NT2/D1 (cell line): ENCODE results near the gene SKIC2.

Experiments used
- DNase-seq: peaks from one replicate; pipeline ENCODE4 v3.0.0-alpha.2; 2011; ENCODE audit warnings: low read depth, low spot score
- H3K27me3 ChIP-seq: 2 replicates; pipeline ENCODE4 v1.6.0; 2011; ENCODE audit warnings: mild to moderate bottlenecking; ENCODE audit not compliant: insufficient read length, insufficient read depth
- H3K36me3 ChIP-seq: 2 replicates; pipeline ENCODE4 v1.6.1; 2011; ENCODE audit warnings: mild to moderate bottlenecking, low read length, mixed read lengths; ENCODE audit not compliant: insufficient read depth, insufficient read length
- H3K4me1 ChIP-seq: 2 replicates; pipeline ENCODE4 v1.5.1; 2011; ENCODE audit not compliant: insufficient read depth, insufficient read length
- H3K4me3 ChIP-seq: 2 replicates; pipeline ENCODE4 v1.5.1; 2011; ENCODE audit warnings: low read depth; ENCODE audit not compliant: insufficient read length
- H3K9ac ChIP-seq: 2 replicates; pipeline ENCODE4 v1.6.0; 2011; ENCODE audit warnings: low read depth; ENCODE audit not compliant: insufficient read length
- H3K9me3 ChIP-seq: 2 replicates; pipeline ENCODE4 v1.5.1; 2011; ENCODE audit warnings: mild to moderate bottlenecking, low read length; ENCODE audit not compliant: insufficient read depth
- SUZ12 ChIP-seq: IDR thresholded peaks from 2 replicates; pipeline ENCODE4 v1.6.1; 2011; ENCODE audit not compliant: insufficient read length, insufficient read depth; ENCODE audit errors: extremely low read depth
- YY1 ChIP-seq: IDR thresholded peaks from 2 replicates; pipeline ENCODE4 v1.6.1; 2011; ENCODE audit not compliant: insufficient read length, insufficient read depth
- ZNF274 ChIP-seq: IDR thresholded peaks from 2 replicates; pipeline ENCODE4 v1.6.1; 2011; ENCODE audit warnings: mild to moderate bottlenecking, low read depth, low read length

The SKIC2 gene

GRCh38 chr6:31947070-31947675, 11.8 kb upstream of the SKIC2 start:
- H3K4me1 ChIP-seq = no peaks in the 10 kb centered on the region
- H3K9ac ChIP-seq = no peak overlapping the region
- H3K27me3 ChIP-seq = no peaks in the 10 kb centered on the region
- H3K9me3 ChIP-seq = no peaks in the 10 kb centered on the region
- H3K4me3 ChIP-seq = no peak overlapping the region
- DNase-seq = no peak
- TF ChIP-seq ZNF274 = no peak
- TF ChIP-seq SUZ12 = no peak
- TF ChIP-seq YY1 = no peak
- peaks cover 19% of the 10 kb centered on the region for H3K36me3 ChIP-seq

DNA sequence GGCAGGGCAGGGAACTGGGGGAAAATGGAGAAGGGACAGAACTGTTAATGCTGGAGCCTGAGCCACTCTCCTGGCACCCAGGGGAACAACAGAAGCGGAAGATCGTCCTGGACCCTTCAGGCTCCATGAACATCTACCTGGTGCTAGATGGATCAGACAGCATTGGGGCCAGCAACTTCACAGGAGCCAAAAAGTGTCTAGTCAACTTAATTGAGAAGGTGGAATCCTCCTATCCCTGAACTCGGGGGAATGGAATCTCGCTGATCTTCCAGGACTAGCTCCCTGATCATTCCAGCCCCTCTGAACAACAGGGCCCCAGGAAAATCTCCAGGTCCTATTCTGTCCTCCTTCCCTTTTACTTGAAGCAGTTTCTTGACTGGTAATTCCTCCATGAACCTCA, 11.1 kb upstream of the SKIC2 start:
- no peak for TF ChIP-seq ZNF274
- TF ChIP-seq SUZ12 = no peak
- no peak for TF ChIP-seq YY1
- Histone ChIP-seq H3K27me3 (no peaks in the 10 kb centered on the region), H3K4me3 (no peak overlapping the region), H3K9me3 (no peaks in the 10 kb centered on the region), H3K9ac (no peak overlapping the region), H3K4me1 (no peaks in the 10 kb centered on the region), H3K36me3 (peaks cover 26% of the 10 kb centered on the region)
- DNase-seq = no peak

GRCh38 chr6:31948306-31948705, 10.7 kb upstream of the SKIC2 start:
- Histone ChIP-seq H3K9ac (no peak overlapping the region), H3K36me3 (peaks cover 30% of the 10 kb centered on the region), H3K9me3 (no peaks in the 10 kb centered on the region), H3K27me3 (no peaks in the 10 kb centered on the region), H3K4me1 (no peaks in the 10 kb centered on the region), H3K4me3 (no peak overlapping the region)
- TF ChIP-seq ZNF274 (no peak), YY1 (no peak), SUZ12 (no peak)
- no peak for DNase-seq

DNA sequence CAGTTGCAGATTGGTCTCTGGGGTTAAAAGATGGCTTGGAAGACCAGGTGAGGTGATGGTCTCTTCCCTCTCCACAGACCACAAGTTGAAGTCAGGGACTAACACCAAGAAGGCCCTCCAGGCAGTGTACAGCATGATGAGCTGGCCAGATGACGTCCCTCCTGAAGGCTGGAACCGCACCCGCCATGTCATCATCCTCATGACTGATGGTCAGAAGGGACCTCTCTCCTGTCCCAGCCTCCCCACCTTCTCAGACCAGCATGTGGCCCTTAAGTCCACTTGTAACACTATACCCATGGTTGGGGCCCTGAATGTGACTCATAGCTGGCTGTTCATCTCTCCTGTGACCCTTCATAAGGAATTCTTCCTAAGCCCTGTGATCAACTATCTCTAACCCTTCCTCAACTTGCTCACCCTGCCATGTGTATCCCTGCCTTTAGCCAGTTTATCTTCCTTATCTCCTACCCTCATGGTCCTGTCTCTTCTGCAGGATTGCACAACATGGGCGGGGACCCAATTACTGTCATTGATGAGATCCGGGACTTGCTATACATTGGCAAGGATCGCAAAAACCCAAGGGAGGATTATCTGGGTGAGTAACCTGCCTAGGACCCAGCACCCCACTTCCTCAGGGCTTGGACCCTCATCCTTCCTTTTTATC, 10.1 kb upstream of the SKIC2 start:
- no peak for TF ChIP-seq ZNF274
- no peak for TF ChIP-seq YY1
- no peak for TF ChIP-seq SUZ12
- H3K27me3 ChIP-seq = no peaks in the 10 kb centered on the region
- H3K9me3 ChIP-seq = no peaks in the 10 kb centered on the region
- DNase-seq = no peak
- H3K4me1 ChIP-seq = no peaks in the 10 kb centered on the region
- H3K36me3 ChIP-seq = peaks cover 36% of the 10 kb centered on the region
- H3K4me3 ChIP-seq = no peak overlapping the region
- H3K9ac ChIP-seq = no peak overlapping the region

DNA sequence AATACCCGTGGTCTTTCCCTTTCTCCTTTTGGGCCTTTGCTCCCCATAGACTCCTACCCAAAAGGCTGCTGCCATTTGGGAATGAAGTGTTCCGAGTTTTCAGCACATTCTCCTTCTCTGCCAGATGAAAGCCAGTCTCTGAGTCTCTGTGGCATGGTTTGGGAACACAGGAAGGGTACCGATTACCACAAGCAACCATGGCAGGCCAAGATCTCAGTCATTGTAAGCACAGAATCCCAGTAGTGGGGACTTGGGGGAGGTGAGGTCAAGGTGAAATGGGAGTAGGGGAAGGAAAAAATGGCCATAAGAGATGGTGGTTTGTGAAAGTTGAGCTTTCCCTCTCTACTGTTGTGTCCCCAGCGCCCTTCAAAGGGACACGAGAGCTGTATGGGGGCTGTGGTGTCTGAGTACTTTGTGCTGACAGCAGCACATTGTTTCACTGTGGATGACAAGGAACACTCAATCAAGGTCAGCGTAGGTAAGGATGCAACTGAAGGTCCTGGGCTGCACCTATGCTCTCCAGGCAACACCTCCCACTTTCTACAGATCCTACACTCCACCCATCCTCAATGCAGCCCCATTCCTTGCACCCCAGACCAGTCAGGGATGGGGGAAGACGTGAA, 8.9 kb upstream of the SKIC2 start:
- Histone ChIP-seq H3K27me3 (no peaks in the 10 kb centered on the region), H3K4me1 (no peaks in the 10 kb centered on the region), H3K36me3 (peaks cover 48% of the 10 kb centered on the region), H3K9ac (no peak overlapping the region), H3K4me3 (no peak overlapping the region), H3K9me3 (no peaks in the 10 kb centered on the region)
- no peak for TF ChIP-seq YY1
- TF ChIP-seq ZNF274 = no peak
- TF ChIP-seq SUZ12 = no peak
- no peak for DNase-seq

- Histone ChIP-seq H3K27me3 (no peaks in the 10 kb centered on the region), H3K4me3 (no peak overlapping the region), H3K36me3 (peaks cover 66% of the 10 kb centered on the region), H3K9ac (no peak overlapping the region), H3K9me3 (no peaks in the 10 kb centered on the region), H3K4me1 (no peaks in the 10 kb centered on the region)
- DNase-seq = peak; percentile 6
- TF ChIP-seq SUZ12 = no peak
- TF ChIP-seq YY1 = no peak
- no peak for TF ChIP-seq ZNF274
Observed at GRCh38 chr6:31952140-31952805, 6.7 kb upstream of the SKIC2 start.

DNA sequence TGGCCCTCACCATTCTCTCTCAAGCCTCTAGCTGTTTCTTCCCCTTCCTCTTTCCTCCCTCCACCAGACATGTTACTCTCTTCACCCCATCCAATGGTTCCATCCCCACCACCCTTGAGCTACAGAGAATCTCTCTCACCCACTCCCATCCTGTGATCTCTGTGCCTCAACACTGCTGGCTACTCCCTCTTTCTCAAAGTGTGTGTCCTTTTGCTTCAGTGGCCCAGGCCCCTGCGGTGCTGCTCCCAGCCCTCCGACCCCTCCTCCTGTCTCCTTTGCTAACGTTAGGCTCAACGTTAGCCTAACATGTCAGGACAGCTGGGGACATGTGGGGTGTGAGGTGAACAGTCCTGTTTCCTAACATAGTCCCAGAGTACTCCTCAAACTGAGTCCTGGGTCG, 6.1 kb upstream of the SKIC2 start:
- Histone ChIP-seq H3K9ac (no peak overlapping the region), H3K9me3 (no peaks in the 10 kb centered on the region), H3K36me3 (peaks cover 72% of the 10 kb centered on the region), H3K4me1 (no peaks in the 10 kb centered on the region), H3K4me3 (no peak overlapping the region), H3K27me3 (no peaks in the 10 kb centered on the region)
- TF ChIP-seq YY1 (no peak), SUZ12 (no peak), ZNF274 (no peak)
- DNase-seq = no peak
